HEK293 (cell line): ENCODE data around the gene IRAK4.
A peak's percentile ranks its signal among the peaks of the same experiment; 100 is the strongest.

ENCODE experiments used
- CTCF ChIA-PET: fragments of 350-600 bp; formaldehyde crosslinking; extraction: SDS; loops from one replicate; lab custom pipeline; 2021; ENCODE audit warnings: antibody characterized with exemption; lab: Yijun Ruan, JAX
- POLR2A ChIA-PET: fragments of 300-600 bp; formaldehyde crosslinking; extraction: SDS; loops from one replicate; lab custom pipeline; 2020; ENCODE audit warnings: antibody characterized with exemption, inconsistent platforms; lab: Yijun Ruan, JAX
- H3K27ac ChIP-seq: fragments of 200-500 bp; sonication (Bioruptor generic); 2 replicates; pipeline ENCODE4 v1.5.1; 2014; ENCODE audit warnings: low read depth, low read length, control low read depth, inconsistent platforms; ENCODE audit errors: extremely low read depth
- H3K36me3 ChIP-seq, 2 experiments: fragments of 200-500 bp in 1 of 2; sonication (Bioruptor generic) in 1 of 2; 1 replicate in 1 of 2; 2 replicates in 1 of 2; pipeline ENCODE4 v1.5.1; 2014 to 2017; ENCODE audit warnings: inconsistent platforms in 2 of 2, low read length in 2 of 2; ENCODE audit not compliant: control insufficient read depth in 2 of 2, insufficient read depth in 1 of 2
- H3K4me1 ChIP-seq: fragments of 200-500 bp; sonication (Bioruptor generic); 2 replicates; pipeline ENCODE4 v1.5.1; 2014; ENCODE audit warnings: mild to moderate bottlenecking, low read length, inconsistent platforms; ENCODE audit not compliant: control insufficient read depth, insufficient read depth
- H3K4me3 ChIP-seq: 2 replicates; pipeline ENCODE4 v1.5.1; 2011; ENCODE audit warnings: low read depth, mild to moderate bottlenecking, control low read depth, low read length, moderate library complexity
- H3K9me3 ChIP-seq: fragments of 200-500 bp; sonication (Bioruptor generic); 2 replicates; pipeline ENCODE4 v1.5.1; 2014; ENCODE audit warnings: low read depth, low read length, inconsistent platforms; ENCODE audit not compliant: control insufficient read depth, insufficient read depth
- GLIS1 ChIP-seq: fragments of 450-650 bp; formaldehyde crosslinking; IDR thresholded peaks from 2 replicates; pipeline ENCODE4 v1.5.1; 2016; ENCODE audit warnings: missing biosample characterization, missing genetic modification characterization
- KLF1 ChIP-seq: fragments of 450-650 bp; formaldehyde crosslinking; IDR thresholded peaks from 2 replicates; pipeline ENCODE4 v1.5.1; 2016; ENCODE audit warnings: missing biosample characterization, missing genetic modification characterization
- MZF1 ChIP-seq: fragments of 450-650 bp; formaldehyde crosslinking; IDR thresholded peaks from 2 replicates; pipeline ENCODE4 v1.5.1; 2017; ENCODE audit warnings: missing biosample characterization, missing genetic modification characterization, borderline replicate concordance
- PATZ1 ChIP-seq: fragments of 450-650 bp; formaldehyde crosslinking; IDR thresholded peaks from 2 replicates; pipeline ENCODE4 v1.5.1; 2016; ENCODE audit warnings: missing biosample characterization, missing genetic modification characterization
- PRDM1 ChIP-seq: fragments of 450-650 bp; formaldehyde crosslinking; IDR thresholded peaks from 2 replicates; pipeline ENCODE4; 2016; ENCODE audit warnings: missing biosample characterization, missing genetic modification characterization
- PRDM10 ChIP-seq: fragments of 450-650 bp; formaldehyde crosslinking; IDR thresholded peaks from 2 replicates; pipeline ENCODE4 v1.5.1; 2016; ENCODE audit warnings: missing biosample characterization, missing genetic modification characterization
- SCRT1 ChIP-seq: fragments of 450-650 bp; formaldehyde crosslinking; IDR thresholded peaks from 2 replicates; pipeline ENCODE4 v1.5.1; 2016; ENCODE audit warnings: missing biosample characterization, missing genetic modification characterization, borderline replicate concordance
- SP2 ChIP-seq: fragments of 450-650 bp; formaldehyde crosslinking; IDR thresholded peaks from 2 replicates; pipeline ENCODE4 v1.5.1; 2016; ENCODE audit warnings: missing biosample characterization, missing genetic modification characterization
- YY2 ChIP-seq: fragments of 450-650 bp; formaldehyde crosslinking; IDR thresholded peaks from 2 replicates; pipeline ENCODE4 v1.5.1; 2016; ENCODE audit warnings: missing biosample characterization, missing genetic modification characterization
- ZBTB1 ChIP-seq: fragments of 450-650 bp; formaldehyde crosslinking; IDR thresholded peaks from 2 replicates; pipeline ENCODE4 v1.5.1; 2016; ENCODE audit warnings: missing biosample characterization, missing genetic modification characterization
- ZBTB17 ChIP-seq: fragments of 450-650 bp; formaldehyde crosslinking; IDR thresholded peaks from 2 replicates; pipeline ENCODE4 v1.5.1; 2016; ENCODE audit warnings: missing biosample characterization, missing genetic modification characterization
- ZBTB6 ChIP-seq: fragments of 450-650 bp; formaldehyde crosslinking; IDR thresholded peaks from 2 replicates; pipeline ENCODE4 v1.5.1; 2017; ENCODE audit warnings: missing biosample characterization, missing genetic modification characterization
- ZFP3 ChIP-seq: fragments of 450-650 bp; formaldehyde crosslinking; IDR thresholded peaks from 2 replicates; pipeline ENCODE4 v1.5.1; 2016; ENCODE audit warnings: low read depth, missing biosample characterization, missing genetic modification characterization
- ZIC2 ChIP-seq: fragments of 450-650 bp; formaldehyde crosslinking; IDR thresholded peaks from 2 replicates; pipeline ENCODE4 v1.5.1; 2016; ENCODE audit warnings: missing biosample characterization, missing genetic modification characterization
- ZNF133 ChIP-seq: fragments of 450-650 bp; formaldehyde crosslinking; IDR thresholded peaks from 2 replicates; pipeline ENCODE4 v1.5.1; 2016; ENCODE audit warnings: missing biosample characterization, missing genetic modification characterization
- ZNF18 ChIP-seq: fragments of 450-650 bp; formaldehyde crosslinking; IDR thresholded peaks from 2 replicates; pipeline ENCODE4 v1.5.1; 2016; ENCODE audit warnings: missing biosample characterization, missing genetic modification characterization
- ZNF274 ChIP-seq, 2 experiments: fragments of 200-500 bp in 1 of 2; fragments of 450-650 bp in 1 of 2; sonication (Bioruptor generic) in 1 of 2; formaldehyde crosslinking in 1 of 2; IDR thresholded peaks; 2 replicates each; pipeline versions ENCODE4 v1.5.1 to v1.6.1; 2014 to 2016; ENCODE audit warnings: borderline replicate concordance in 1 of 2, inconsistent platforms in 1 of 2, low read length in 1 of 2, missing biosample characterization in 1 of 2, missing genetic modification characterization in 1 of 2
- ZNF335 ChIP-seq: fragments of 450-650 bp; formaldehyde crosslinking; conservative IDR thresholded peaks from 2 replicates; pipeline ENCODE4 v1.5.1; 2016; ENCODE audit warnings: missing biosample characterization, missing genetic modification characterization
- ZNF341 ChIP-seq: fragments of 450-650 bp; formaldehyde crosslinking; IDR thresholded peaks from 2 replicates; pipeline ENCODE4; 2016; ENCODE audit warnings: low read depth, missing biosample characterization, missing genetic modification characterization
- ZNF350 ChIP-seq: fragments of 450-650 bp; formaldehyde crosslinking; IDR thresholded peaks from 2 replicates; pipeline ENCODE4 v1.5.0; 2017; ENCODE audit warnings: missing biosample characterization, mild to moderate bottlenecking, missing genetic modification characterization
- ZNF394 ChIP-seq: fragments of 450-650 bp; formaldehyde crosslinking; IDR thresholded peaks from 2 replicates; pipeline ENCODE4 v1.5.1; 2016; ENCODE audit warnings: missing biosample characterization, missing genetic modification characterization, mild to moderate bottlenecking, moderate library complexity, borderline replicate concordance
- ZNF423 ChIP-seq: fragments of 450-650 bp; formaldehyde crosslinking; IDR thresholded peaks from 2 replicates; pipeline ENCODE4 v1.5.1; 2016; ENCODE audit warnings: missing biosample characterization, missing genetic modification characterization
- ZNF555 ChIP-seq: fragments of 450-650 bp; formaldehyde crosslinking; conservative IDR thresholded peaks from 2 replicates; pipeline ENCODE4 v1.5.1; 2017; ENCODE audit warnings: missing biosample characterization, mild to moderate bottlenecking, missing genetic modification characterization, inconsistent platforms
- ZNF610 ChIP-seq: fragments of 450-650 bp; formaldehyde crosslinking; IDR thresholded peaks from 2 replicates; pipeline ENCODE4 v1.5.1; 2016; ENCODE audit warnings: missing biosample characterization, missing genetic modification characterization, borderline replicate concordance
- ZNF654 ChIP-seq: fragments of 450-650 bp; formaldehyde crosslinking; IDR thresholded peaks from 2 replicates; pipeline ENCODE4 v1.5.1; 2016; ENCODE audit warnings: low read depth, missing biosample characterization, missing genetic modification characterization
- ZNF660 ChIP-seq: fragments of 450-650 bp; IDR thresholded peaks from 2 replicates; pipeline ENCODE4 v1.5.1; 2018; ENCODE audit warnings: missing biosample characterization, mild to moderate bottlenecking, missing genetic modification characterization
- ZNF670 ChIP-seq: fragments of 450-650 bp; formaldehyde crosslinking; IDR thresholded peaks from 2 replicates; pipeline ENCODE4 v1.5.1; 2016; ENCODE audit warnings: missing biosample characterization, missing genetic modification characterization, low read depth

IRAK4 gene

GRCh38 chr12:43805860-43806736 is 47.3 kb downstream of the IRAK4 start, which contains the start of gene TWF1 (continued):
- TF ChIP-seq SP2 (tag by site-specific recombination), result peak; percentile 44; the same call in 1 of the 2 replicates
- TF ChIP-seq YY2 (tag by site-specific recombination), result peak; percentile 63; the same call in 1 of the 2 replicates
- TF ChIP-seq ZBTB1 (tag by site-specific recombination), result no peak
- TF ChIP-seq ZNF335 (tag by site-specific recombination), result peak; percentile 43
- no peak for TF ChIP-seq ZNF274 (IDR thresholded peaks at IDR 0.05; ENCODE audit: low read length)
- no peak for TF ChIP-seq ZNF274 (tag by site-specific recombination; IDR thresholded peaks at IDR 0.05; ENCODE audit: borderline replicate concordance)
- no peak for TF ChIP-seq ZNF133 (tag by site-specific recombination)
- TF ChIP-seq PATZ1 (tag by site-specific recombination), result peak; percentile 82
- peak; percentile 39; the same call in 1 of the 2 replicates for TF ChIP-seq ZBTB6 (tag by site-specific recombination)
- TF ChIP-seq ZNF350 (tag by site-specific recombination), result no peak
- peak; percentile 91 for TF ChIP-seq ZNF341 (tag by site-specific recombination)
- peak; percentile 43 for TF ChIP-seq KLF1 (tag by site-specific recombination)
- no peak for TF ChIP-seq ZNF610 (tag by site-specific recombination)
- 0 out of 2 replicates have a peak, but pooled peaks have one; percentile 56 for TF ChIP-seq PRDM1 (tag by site-specific recombination)
- TF ChIP-seq ZNF555 (tag by site-specific recombination), result no peak
- 0 out of 2 replicates have a peak, but pooled peaks have one; percentile 6 for TF ChIP-seq MZF1
- TF ChIP-seq ZFP3 (tag by site-specific recombination), result no peak
- TF ChIP-seq ZNF670 (tag by site-specific recombination), result no peak
- TF ChIP-seq ZNF654 (tag by site-specific recombination), result no peak
- TF ChIP-seq ZNF660 (tag by site-specific recombination), result peak; percentile 57

GRCh38 chr12:43806737-43807072 is 48.0 kb downstream of the IRAK4 start:
- Histone ChIP-seq H3K4me3 (peak overlapping the region; percentile 93), H3K36me3 (peaks cover 11 to 20% of the 10 kb centered on the region in 2 experiments), H3K9me3 (no peaks in the 10 kb centered on the region), H3K27ac (peak overlapping the region; percentile 89), H3K4me1 (peaks cover 4% of the 10 kb centered on the region)
- TF ChIP-seq ZNF394, result no peak
- no peak for TF ChIP-seq GLIS1 (tag by site-specific recombination)
- peak; percentile 29 for TF ChIP-seq ZNF335 (tag by site-specific recombination)
- TF ChIP-seq SCRT1, result no peak
- no peak for TF ChIP-seq ZNF423 (tag by site-specific recombination)
- TF ChIP-seq ZNF18 (tag by site-specific recombination), result no peak
- no peak for TF ChIP-seq ZIC2 (tag by site-specific recombination)
- peak; percentile 91 for TF ChIP-seq ZBTB17 (tag by site-specific recombination)
- peak; percentile 88 for TF ChIP-seq PRDM10
- CTCF ChIA-PET, result interaction anchor here (0.8 kb wide), 1 partner anchor 30 kb away, joined by 4 read pairs; no protein-coding TSS in a partner anchor
- POLR2A ChIA-PET, result interaction anchor here (0.6 to 2.7 kb wide), 6 partner anchors 11 to 77 kb away, joined by 3 to 19 read pairs (median 4); partner anchors contain the start of gene TMEM117
